CMK (cell line): ENCODE results near the gene EPC2.
"Not testable (repeated sequence)": the region's sequence is repeated elsewhere in the genome, so short reads cannot be mapped to it uniquely, and the experiment has no call there.

Source experiments
- DNase-seq: peaks from one replicate; pipeline ENCODE4 v3.0.0-alpha.2; 2010; ENCODE audit warnings: low read depth

EPC2 gene

DNA sequence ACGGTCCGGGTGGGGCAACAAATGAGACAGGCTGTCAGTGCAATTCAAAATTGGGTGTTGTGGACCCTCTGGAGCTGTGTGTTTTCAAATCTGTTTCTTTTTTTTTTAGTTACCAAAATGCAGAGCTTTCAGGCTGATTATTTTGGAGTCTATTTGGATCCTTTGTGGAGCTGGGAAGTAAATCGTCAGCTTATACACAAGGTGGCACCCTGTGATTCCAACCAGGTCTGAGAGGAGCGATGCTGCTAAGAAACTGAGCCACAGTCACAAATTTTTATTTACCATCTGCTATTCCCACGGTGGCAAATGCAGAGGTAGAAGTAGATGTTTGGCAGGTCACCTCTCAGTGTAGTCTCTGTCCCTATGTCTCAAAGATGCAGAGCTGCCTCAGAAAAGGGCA is 3.8 kb upstream of the EPC2 start:
- DNase-seq = no peak

- DNase-seq = no peak
These were observed 2.3 kb upstream of the EPC2 start for GRCh38 chr2:148642112-148642744.

DNA sequence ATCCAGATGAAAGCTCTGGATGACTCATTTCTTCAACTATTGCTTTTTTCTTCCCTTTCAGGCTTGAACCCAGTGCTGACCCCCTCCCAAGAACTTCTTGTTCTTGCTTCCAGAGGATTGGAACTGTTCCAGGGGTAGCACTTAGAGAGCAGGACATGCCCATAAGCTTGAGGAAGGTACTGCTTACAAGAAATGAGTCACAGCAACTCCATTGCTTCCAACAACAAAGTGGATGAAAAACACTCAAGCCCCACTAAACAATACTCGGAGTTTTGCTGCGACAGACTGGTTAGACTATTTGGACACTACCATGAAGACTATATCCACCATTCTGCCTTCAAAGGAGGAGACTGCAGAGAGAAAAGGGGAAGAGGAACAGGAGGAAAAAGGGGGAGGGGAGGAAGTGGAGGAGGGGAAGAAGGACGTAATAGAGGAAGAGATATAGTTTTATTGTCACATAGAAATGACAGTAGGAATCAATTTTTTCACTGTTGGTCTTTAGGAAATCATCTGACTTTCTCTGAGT is 1.6 kb upstream of the EPC2 start:
- no peak for DNase-seq

GRCh38 chr2:148643421-148643820 is 1.1 kb upstream of the EPC2 start:
- DNase-seq = no peak

- DNase-seq = peak; percentile 37
These were observed 460 bp downstream of the EPC2 start for GRCh38 chr2:148644883-148645538.

DNA sequence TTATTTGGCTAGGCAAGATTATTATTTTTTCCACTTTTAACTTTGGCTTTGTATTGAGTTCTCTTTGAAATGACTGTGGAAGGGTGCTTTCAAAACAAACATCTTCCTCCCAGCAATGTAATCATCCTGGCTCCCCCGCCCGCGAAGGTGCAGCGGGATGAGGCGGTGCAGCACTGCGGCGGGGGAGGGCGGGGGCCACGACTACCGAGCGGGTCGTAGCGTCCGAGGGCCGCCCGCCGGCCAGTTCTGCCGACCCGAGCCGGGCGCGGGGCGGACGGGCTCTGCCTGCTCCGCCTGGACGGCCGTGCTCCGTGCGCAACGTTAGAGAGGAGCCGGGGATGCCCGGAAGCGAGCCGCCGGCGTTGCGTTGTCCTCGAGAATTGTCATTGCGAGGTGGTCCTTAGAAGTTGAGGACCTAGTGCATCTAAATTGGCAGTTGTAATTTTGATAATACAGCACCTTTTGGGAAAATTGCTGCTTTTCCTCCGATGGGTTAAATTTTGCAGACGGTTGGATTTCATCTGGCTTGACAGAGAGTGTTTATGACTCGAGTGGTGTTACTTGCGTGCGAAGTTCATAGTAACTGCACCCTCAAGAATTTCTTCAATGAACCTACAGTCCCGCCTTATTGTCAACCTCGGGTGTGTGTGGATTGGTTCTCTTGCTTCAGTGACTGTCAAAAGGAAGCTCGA is 1.1 kb downstream of the EPC2 start:
- no peak for DNase-seq

GRCh38 chr2:148646231-148646559 is 1.6 kb downstream of the EPC2 start:
- DNase-seq = no peak

GRCh38 chr2:148647711-148648110 is 3.2 kb downstream of the EPC2 start:
- DNase-seq = not testable (repeated sequence)

- DNase-seq = no peak
These were observed 5.4 kb downstream of the EPC2 start for GRCh38 chr2:148649936-148650335.

DNA sequence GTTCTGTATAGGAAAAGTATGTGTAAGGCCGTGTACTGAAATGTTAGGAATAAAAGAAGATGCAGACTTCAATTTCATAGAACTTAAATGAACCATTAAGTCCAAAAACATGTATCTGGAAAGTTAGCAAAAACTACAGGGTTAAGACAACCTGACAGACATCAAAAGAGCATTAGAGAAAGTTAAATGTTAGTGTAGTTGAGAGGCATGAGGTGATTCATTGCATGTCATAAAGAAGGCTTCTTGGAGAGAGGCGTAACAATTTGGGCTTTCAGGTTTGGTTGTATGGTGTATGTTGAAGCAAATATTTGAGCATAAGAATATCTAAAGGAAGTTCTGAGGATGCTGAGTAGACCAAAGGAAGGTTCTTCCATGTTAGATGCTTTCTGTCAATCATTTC is 6.3 kb downstream of the EPC2 start:
- DNase-seq = no peak

DNA sequence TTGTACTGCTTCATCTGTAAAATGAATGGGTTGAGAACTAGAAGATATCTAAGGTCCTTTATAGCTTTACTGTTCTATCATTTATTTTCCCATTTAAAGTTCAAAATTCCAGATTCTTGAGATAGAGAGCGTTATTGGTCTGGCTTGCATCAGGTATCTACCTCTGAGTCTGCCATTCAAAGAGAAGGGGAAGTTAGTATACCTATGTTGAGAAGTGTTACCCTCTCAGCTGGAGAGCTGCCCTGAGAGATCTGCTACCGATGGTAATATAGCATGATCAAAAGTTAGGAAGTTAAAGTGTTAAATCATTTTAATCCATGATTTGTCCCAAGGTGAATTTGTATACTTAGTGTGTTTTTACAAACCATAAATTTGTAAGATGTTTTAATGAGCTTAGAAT is 7.4 kb downstream of the EPC2 start:
- no peak for DNase-seq

- no peak for DNase-seq
These were observed 8.9 kb downstream of the EPC2 start for GRCh38 chr2:148653437-148653836.

DNA sequence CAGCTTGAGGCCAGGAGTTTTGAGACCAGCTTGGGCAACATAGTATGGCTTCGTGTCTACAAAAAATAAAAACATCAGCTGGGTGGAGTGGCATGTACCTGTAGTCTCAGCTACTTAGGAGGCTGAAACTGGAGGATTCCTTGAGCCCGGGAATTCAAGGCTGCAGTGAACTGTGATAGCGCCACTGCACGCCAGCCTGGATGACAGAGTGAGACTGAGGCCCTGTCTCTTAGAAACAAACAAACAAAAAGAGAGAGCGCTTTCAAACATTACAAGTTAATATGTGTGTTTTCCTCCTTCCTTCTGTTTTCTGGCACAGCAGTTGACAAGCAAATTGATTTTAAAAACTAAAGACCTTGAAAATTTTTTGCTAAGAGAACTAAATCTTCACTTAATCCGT is 9.9 kb downstream of the EPC2 start:
- DNase-seq = no peak

- DNase-seq = no peak
These were observed 12.0 kb downstream of the EPC2 start for GRCh38 chr2:148656516-148656915.

- no peak for DNase-seq
These were observed 14.5 kb downstream of the EPC2 start for GRCh38 chr2:148658807-148659722.

DNA sequence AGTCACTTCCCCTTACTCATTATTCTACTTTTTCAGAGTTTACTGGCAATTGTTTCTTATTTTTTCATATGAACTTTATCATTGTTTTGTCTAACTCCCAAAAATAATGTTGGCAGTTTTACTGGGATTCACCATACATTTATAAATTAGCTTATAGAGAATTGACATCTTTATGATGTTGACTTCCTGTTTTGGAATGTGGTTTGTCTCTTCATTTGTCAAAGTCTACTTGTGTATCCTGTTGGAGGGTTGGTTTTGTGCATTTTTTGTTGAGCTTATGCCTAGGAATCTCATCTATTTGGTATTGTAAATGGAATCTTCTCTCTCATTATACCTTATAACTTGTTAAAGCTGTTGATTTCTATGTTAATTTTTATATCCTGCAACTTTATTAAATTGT is 16.4 kb downstream of the EPC2 start:
- no peak for DNase-seq

GRCh38 chr2:148662332-148662731 is 17.8 kb downstream of the EPC2 start:
- not testable (repeated sequence) for DNase-seq

DNA sequence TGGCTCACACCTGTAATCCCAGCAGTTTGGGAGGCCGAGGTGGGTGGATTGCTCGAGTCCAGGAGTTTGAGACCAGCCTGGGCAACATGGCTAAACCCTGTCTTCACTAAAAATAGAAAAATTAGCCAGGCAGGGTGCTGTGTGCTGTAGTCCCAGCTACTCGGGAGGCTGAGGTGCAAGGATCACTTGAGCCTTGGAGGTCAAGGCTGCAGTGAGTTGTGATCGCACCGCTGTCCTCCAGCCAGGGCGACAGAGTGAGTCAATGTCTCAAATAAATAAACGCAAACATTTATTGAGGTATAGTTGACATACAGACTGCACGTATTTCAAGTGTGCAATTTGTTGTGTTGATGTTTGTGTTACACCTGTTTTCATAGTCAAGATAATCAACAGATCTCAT is 19.7 kb downstream of the EPC2 start:
- no peak for DNase-seq

DNA sequence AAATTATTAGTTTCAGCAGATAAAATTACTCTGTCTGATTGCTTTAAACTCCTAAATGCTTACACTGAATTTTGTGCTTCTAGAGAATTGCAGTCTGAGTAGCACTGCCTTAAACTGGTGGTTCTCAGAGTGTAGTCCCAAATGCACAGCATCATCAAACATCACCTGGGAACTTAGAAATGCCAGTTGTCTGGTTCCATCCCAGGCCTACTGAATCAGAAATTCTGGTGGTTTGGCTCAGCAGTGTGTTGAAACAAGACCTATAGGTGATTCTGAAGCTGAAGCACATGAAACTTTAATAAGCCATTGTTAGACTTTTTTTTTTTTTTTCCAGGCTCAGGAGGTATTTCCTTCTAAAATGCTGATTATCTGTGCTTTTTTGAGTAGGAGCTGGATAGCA is 22.0 kb downstream of the EPC2 start:
- DNase-seq = no peak

DNA sequence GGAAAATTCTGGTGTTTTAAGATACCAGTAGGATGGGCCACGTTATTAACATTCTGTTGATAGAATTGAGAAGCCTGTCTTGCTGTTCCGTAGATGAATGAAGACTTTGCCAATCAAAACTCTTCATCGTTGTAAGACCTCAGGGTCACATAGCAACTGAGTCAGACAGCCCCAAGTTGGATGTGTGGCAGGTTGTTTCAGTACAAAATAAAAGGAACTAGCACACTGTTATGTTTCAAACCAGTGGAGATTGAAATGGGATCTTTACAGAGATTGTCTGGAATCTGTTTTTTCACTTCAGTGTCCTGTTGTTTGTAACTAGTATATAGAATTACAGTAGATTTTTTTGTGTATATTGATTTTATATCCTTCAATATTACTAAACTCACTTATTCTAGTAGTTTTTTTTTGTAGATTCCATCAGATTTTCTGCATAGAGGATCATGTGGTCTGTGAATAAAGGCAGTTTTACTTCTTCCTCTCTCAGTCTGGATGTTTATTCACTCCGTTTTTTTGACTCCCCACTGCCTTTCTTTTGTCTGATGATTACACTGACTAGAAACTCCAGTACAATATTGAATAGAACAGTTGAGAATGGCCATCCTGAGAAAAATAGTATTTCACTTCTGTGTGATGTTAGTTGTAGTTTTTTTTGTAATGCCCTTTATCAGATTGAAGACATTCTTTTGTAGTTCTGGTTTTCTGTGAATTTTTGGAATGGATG is 22.7 kb downstream of the EPC2 start:
- DNase-seq = no peak

GRCh38 chr2:148670773-148671172 is 26.2 kb downstream of the EPC2 start:
- DNase-seq = no peak
